HuH-7.5 (cell line): Measurements from ENCODE around the gene CACNA1B.

Experiments
- DNase-seq: peaks from one replicate; pipeline ENCODE4 v3.0.0; 2011; ENCODE audit warnings: low spot score

CACNA1B gene

DNA sequence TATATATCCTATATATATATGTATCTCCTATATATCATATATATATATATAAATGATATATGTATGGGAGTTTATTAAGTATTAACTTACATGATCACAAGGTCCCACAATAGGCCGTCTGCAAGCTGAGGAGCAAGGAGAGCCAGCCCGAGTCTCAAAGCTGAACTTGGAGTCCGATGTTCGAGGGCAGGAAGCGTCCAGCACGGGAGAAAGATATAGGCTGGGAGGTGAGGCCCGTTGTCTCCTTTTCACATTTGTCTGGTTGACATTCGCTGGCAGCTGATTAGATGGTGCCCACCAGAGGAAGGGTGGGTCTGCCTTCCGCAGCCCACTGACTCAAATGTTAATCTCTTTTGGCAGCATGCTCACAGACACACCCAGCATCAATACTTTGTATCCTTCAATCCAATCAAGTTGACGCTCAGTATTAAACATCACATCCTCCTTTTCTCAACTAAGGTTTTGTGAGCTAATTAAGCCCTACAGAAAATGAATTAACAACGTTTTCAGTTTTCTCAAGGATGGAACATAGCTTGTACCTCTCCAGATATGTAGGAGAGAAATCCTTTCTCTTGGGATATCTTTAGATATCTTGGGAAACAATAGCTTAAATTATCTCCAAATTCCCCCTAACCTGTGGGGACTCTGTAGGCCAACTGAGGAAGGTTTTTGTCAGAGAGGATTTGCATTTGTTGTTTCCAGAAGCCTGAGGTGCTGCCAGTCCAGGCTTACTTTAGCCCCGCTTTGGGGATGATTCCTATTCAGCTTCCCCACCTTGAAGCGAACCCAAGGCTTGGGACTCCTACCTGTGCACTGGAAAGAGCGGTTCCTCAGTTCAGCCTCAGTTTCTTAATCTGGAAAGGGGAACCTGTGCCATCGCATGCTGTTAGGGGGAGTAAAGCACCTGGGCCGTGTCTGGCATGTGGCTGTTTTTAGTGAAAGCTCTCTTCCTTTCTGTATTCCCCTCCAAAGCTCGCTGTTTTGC is 163.2 kb downstream of the CACNA1B start:
- DNase-seq, result no peak

DNA sequence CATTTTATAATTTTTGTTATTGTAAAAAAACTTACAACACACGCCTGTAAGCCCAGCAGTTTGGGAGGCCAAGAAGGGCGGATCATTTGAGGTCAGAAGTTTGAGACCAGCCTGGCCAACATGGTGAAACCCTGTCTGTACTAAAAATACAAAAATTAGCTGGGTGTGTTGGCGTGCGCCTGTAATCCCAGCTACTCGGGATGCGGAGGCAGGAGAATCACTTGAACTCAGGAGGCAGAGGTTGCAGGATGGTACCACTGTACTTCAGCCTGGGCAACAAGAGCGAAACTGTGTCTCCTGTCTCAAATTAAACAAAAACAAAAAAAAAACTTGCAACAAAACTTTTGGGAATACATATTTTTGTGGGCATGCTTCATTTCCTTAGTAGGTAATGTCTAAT is 164.6 kb downstream of the CACNA1B start:
- DNase-seq, result no peak

DNA sequence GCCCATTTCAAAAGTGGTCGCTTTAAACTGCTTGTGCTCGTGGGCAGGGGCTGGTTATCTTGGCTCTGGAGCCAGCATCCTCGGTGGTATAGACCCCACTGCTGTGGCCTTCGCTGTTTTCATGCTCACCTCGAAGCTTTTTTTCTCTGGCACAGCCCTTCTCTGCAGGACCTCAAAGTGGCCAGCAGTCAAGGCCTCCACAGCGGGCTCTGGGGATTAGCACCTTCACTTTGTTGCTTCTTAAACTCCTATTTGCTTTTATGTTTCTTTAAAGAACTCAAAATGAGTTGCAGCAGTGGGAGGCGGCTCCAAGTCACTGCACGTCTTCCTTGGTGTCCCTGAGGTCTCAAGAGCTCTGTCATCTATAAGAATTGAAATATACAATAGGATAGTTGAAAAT is 165.1 kb downstream of the CACNA1B start:
- DNase-seq, result no peak

DNA sequence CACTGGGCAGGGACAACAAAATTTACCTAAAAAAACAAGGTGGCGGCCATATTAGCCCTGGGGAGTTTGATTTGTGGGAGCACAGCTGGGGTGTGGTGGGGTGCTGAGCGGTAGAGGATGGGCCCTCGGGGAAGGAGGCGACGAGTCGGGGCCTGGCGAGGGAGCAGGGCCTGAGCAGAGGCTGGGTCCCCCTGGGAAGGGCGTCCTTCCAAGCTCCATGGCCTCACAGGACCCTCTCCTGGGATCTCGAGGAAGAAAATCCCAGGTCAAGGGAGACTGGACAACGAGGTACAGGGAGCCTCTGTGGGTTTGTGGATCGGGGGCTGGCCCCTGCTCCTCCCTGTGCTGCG is 165.5 kb downstream of the CACNA1B start:
- no peak for DNase-seq

DNA sequence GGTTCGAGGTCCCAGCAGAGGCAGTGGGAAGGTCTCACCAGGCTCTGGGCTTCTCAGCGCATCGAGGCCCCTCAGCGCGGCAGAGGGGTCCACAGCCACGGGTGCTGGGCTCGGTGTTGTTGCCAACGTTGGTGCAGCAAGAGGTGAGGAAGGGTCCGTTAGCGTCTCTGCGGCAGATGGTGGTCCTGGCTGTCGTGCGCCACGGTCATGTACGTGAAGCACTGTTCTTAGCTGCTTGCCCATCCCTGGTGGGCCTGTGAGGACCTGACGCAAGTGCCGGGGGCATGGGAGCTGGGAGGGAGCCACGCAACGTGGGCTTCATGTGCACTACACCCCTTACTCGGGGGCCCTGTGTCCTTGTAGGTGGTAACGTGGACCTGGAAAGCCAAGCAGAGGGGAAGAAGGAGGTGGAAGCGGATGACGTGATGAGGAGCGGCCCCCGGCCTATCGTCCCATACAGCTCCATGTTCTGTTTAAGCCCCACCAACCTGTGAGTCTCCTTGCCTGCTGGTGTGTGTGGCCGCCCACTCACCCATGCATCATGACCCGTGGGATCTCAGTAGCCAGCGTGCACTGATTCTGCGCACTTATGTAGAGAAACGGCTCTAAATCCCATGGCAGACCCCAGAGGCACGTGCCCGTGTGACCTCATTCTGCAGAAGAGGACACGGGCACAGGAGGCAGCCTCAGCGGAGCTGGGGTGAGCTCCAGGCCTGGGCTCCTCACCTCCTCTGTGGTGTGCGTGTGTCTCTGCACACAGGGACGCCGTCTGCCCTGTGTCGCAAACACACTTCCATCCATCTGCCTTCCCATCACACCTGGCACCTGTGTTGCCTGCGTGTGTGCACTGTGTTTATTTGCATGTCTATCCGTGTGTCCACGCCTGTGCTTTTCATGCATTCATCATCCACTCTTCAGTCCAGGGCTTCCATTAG is 166.1 kb downstream of the CACNA1B start:
- no peak for DNase-seq

DNA sequence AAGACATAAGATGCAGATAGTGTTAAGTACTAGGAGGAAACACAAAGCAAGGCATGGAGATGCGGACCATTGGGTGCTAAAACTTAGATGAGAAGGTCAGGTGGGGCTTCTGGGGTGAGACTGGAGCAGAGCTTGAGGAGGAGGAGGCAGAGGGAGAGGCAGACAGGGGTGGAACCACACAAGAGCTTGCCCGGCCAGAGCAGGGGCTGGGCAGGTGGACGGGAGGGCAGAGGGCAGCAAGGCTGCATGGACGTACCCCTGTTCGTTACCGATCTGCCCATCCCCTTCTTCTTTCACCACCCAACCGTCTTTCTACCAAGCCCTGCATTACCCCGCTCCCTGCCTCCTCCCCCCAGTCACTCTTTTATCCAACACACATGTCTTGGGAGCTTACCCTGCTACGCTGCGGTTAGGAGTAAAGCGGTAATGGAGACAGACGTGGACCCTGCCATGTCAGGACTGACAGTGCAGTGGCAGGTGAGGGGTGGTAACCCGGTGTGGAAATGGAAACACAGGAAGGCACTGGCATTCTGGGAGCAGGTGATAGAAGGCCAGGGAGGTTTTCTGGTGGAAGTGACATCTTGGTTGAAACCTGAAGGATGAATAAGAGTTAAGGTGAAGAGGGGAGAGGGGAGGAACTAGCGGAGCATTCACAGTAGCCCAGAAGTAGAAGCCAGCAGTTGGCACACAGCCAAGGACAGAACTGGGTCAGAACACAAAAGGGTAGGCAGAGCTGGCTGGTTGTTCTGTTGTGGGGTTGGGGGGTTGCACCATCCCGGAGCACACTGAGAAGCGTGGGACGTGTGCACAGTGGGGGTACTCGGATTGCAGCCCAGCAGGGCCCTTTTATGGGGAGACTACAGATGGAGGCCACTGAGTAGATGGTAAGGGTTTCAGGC is 167.2 kb downstream of the CACNA1B start:
- no peak for DNase-seq

DNA sequence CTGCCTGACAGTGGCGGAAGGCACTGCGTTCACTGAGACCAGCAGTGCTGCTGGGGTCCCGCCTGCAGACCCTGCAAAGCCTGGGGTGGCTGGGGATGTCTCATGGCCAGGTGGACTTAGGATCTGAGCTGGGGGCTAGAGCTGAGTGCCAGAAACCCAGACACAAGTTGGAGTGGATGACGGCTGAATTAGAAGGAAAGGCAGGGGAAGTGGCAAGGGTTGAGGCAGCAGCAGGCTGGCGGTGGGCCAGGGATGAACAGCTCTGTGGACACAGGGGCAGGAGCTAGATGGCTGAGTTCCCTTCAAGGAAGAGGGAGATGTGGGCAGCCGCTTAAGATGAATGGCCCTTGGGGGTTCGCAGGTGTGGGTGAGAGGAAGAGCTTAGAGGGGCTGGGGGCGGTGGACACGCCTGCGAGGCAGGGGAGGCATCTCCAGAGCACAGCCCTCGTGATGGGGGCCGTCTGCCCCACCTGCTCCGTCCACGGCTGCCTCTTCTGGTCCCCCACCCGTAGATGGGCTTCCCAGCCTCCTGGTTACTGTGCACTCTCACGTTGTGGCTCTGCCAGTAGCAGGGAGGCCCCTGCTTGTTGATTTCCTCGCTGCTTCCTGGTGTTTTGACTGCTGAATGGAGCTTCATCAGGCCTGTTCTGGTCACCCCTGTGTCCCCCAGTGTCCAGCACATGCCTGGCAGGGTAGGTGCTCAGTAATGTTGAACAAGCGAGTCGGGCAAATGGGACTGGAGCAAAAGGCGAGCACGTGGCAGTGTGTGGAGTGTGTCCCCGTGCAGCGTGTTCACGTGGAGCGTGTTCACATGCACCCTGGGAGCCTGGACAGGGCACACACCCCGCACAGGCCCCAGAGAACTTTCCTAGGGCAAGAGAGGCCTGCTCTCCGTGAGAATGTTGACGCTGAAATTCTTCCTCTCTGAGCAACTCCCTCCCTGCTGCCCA is 168.2 kb downstream of the CACNA1B start:
- DNase-seq, result no peak

DNA sequence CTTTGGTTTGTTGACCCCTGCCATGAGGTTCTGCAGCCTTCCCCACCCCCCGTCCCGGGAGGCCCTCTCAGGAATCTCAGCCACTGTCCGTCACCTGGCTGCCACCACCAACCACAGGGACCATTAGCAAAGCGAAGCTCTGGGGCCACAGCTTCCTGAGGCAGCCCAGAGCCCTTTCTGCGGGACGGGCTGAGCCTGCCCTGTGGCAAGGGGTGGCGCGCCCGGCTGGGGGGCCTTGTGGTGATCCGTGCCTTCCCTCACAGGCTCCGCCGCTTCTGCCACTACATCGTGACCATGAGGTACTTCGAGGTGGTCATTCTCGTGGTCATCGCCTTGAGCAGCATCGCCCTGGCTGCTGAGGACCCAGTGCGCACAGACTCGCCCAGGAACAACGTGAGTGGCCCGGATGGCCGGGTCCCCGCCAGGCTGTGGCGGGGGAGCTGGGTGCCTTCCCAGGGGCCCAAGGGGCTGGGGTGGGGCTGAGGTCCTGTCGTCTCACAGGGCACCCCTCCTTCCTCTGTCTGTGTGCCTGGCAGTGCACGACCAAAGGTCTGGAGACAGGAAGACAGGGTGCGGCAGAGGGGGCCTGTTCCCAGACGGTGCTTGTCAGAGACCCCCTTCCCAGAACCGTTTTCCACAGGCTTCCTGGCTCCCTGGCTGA is 169.2 kb downstream of the CACNA1B start:
- no peak for DNase-seq

DNA sequence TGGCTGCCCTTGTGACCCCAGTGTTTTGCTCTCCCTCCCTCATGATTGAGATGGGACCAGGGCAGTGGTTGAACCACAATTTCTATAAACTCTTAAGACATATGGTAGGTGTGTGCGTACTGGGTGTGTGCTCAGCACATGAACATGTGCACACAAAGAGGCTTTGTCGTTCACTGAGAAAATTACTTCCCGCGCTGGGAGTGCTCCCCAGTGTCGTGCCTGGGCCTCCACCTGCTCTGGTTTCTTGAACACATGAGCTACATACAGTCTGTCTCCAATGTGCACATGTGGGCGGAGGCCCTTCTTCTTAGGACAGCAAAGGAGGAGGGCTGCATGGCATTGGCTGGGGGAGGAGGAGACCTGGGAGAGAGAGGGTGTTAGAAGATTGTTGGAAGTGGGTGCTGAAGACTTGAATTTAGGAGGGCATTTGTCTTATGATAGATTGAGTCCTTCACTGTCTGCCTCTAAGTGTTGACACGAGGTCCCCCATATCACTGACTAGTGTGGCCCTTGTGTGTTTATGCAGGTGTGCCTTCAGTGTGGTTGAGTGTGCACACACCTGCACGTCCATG is 170.0 kb downstream of the CACNA1B start:
- DNase-seq, result no peak

DNA sequence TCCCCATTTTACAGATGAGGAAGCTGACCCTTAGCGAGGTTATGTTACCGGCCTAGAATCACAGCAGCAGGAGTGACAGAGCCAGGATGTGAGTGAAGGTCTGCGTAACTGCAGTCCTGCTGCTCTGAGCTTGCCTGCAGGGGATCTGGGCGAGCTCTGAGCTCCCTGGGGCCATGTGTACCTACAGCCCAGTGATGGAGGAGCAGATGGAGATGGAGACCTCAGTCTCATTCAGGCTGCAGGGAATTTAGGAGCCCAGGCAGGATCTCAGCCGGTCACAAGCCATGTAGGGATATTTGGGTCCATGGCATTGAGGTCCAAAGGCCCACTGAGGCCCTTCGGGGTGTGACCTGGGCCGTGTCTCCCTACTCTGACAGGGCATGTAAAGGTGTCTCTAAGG is 170.6 kb downstream of the CACNA1B start:
- no peak for DNase-seq

DNA sequence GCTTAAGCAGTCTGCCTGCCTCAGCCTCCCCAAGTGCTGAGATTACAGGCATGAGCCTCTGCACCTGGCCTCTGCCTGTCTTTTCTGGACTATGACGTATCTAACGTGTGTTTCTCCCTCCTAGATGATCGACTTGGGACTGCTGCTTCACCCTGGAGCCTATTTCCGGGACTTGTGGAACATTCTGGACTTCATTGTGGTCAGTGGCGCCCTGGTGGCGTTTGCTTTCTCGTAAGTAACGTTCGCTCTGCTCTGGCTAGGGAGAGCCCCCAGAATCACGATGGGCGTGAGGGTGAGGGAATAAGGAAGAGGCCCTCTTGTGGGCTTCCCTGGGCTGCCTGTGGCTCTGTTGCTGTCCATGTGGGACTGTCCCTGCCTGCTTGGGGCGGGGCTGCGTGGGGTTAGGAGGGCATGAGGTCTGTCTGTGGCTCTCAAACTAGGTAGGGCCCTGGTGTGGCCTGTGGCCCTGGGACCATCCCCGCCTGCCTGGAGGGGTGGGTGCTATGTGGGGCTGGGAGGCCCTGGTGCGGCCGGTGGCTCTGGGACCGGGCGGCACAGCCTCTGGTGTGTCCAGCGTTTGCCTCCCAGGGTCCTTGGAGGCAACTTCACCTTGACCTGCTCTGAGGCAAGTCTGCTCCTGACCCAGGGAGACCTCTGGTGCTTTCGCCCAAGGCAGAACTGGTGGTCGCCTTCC is 171.7 kb downstream of the CACNA1B start:
- no peak for DNase-seq

DNA sequence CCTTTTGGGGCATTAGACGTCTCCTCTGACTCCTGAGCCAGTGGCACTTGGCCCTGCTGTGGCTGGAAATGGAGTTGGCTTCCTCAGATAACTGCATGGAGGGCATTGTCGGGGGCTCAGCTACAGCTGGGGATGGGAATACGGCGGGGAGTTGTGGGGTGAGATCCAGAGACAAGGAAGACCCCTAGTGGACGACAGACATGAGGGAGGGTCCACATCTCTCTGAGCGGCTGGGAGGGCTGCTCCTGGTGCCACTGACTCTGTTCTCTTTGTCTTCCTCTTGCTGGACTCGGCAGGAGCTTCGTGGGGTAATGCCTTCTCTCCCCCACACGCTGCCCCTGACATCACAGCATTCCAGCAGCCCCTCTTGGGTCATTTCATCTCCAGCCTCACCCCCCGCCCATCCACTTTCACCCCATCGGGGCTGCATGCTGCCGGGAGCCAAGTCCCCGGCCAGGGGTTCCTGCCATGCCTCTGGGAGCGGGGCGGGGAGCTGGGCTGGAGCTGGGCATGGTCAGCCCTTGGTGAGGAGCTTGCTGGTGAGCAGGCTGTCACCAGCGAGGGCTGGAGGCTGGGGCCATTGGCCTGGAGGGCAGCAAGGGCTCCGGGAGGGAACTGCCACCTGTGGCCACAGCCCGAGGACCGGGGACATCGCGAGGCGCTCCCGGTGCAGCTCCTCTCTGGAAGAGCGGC is 172.3 kb downstream of the CACNA1B start:
- no peak for DNase-seq

DNA sequence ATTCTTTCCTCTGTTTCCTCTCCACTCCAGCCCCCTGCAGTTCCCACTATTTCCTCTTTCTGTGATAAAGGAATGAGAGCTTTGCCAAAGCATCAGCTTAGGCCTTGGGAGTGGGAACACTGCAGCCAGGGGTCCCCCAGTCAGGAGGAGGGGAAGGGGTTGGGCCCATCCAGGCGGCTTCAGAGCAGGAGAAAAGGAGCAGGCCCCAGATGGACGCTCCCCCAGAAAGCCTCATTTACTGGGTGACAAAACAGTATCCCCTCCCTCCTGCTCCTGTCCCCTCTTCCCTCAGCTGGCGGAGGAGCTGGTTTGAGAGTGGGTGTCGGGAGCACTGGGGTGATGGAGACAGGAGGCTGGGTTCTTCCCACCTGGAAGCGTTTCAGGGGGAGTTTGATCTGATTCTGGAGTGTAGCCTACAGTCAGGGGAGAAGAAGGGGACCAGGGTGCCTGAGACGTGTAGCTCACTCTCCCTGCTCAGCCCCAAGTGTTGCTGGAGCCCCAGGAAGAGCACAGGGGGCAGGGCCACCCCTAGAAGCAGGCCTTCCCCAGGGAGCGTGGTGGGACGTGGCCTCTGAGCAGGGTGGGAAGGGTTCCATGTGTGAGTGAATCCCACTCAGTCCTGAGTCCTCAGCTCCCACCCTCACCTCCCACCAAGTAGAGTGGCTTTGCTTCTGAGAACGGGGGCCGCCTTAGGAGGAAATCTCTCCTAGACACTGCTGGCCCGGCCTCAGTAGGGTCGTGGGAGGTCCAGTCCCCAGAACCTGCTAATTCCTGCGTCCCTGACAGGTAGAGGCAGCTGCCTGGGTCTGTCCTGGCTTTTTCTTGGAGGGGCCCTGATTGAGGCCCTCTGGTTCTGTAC is 173.1 kb downstream of the CACNA1B start:
- no peak for DNase-seq

DNA sequence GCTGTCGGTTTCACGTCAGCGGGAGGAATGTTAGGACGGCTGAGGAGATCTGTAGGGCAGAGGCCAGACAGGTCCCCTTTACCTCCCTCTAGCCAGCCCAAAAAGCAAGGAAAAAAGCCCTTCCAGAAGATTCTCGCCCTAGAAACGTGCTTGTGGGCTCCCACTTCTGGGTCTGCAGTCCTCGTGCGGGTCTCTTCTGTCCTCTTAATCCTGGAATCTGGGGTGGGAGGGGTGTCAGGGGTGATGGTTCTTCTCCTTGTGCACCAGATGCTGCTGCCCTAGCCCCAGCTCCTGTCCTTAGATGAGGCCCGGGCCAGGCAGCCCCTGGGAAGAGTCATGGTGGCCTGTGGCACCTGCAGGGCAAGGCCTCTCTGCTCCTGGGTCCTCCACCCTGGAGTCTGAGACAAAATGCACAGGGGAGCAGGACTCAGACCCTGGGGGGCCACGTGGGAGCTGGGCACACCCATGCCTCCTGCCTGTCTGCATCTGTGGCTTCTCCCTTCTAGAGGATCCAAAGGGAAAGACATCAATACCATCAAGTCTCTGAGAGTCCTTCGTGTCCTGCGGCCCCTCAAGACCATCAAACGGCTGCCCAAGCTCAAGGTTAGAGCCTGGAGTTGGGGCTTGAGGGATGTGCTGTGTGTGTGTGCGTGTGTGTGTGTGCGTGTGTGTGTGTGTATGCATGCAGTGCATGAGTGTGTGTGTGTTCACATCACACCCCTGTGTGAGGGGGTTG is 174.2 kb downstream of the CACNA1B start:
- DNase-seq, result no peak

DNA sequence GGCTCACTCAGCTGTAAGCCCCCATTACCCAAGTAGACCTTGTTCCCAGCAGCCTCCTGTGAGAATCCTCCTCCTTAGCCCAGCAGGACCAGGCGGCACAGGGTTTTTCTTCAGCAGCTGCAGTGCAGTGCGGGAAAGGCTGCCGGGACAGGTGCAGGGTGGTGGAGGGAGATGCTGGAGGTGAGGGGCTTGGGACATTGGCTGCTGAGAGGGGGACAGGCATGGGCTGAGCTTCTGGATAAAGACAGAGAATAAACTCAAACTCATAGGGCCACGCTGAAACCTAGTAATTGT is 174.7 kb downstream of the CACNA1B start:
- DNase-seq, result no peak

DNA sequence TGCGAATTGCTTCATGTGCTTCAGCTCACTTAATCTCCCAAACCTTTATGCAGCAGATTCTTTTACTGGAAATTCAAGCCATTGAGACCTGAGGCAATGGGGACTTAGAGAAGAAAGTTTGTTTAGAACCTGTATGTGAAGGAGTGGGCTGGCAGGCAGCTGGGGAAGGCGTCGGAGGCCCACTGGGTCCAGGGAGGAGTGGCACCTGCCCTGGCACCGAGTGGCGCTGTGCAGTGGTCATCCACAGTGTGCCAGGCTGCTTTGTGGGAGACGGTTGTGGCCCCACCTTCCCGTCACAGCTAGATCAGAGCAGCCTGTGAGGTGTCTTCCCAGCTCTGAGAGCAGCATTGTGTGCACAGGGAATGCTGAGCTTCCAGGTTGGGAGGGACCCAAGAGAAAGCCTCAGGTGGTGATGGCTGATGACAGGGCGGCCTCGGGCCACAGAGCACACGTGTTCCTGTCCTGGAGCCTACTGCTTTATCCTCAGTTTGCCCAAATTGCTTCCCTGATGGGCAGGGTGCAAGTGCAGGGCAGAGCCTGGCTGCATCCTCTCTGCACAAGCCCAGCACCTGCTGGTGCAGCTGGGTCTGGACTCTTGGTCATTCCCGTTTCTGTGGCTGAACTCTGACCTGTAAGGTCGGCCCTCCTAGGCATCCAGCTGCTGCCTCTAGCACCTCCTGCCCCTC is 175.2 kb downstream of the CACNA1B start:
- no peak for DNase-seq
